Activated CD8-positive, alpha-beta T cell treated with anti-CD3 and anti-CD28 coated beads for 36 hours (primary cell): ENCODE data around the gene ARF5. TPM values are rescaled to one million over a fixed set of nuclear protein-coding genes. Genes with fewer than 3 reads are reported as not detected.

ENCODE experiments used
- total RNA-seq, 2 experiments: library from RNA; stranded (reverse); gene quantifications; one replicate each; pipeline ENCODE4 v1.2.3, GENCODE V29; 2021

ARF5 gene
- total RNA-seq, 2 experiments from 2014 or later, result 106 to 114 TPM

Other genes starting within 250 kb of the ARF5 start
- gene ZNF800, start 195.7 kb upstream of the ARF5 start, total RNA-seq, result 10 to 100 TPM; 29.3 to 31.1 TPM
- 10 to 100 TPM; 12.4 to 12.5 TPM for gene GCC1, start 2.8 kb upstream of the ARF5 start, total RNA-seq
- gene FSCN3, start 5.3 kb downstream of the ARF5 start, total RNA-seq, result 1 to 10 TPM in 1 of 2 experiments, under 1 TPM in 1; 0.97 to 1.7 TPM
- gene PAX4, start 29.7 kb downstream of the ARF5 start, total RNA-seq, result not detected
- gene SND1, start 63.8 kb downstream of the ARF5 start, total RNA-seq, result 100 to 1,000 TPM; 206 to 208 TPM